Epithelial cell of esophagus (primary cell): Measurements from ENCODE around the gene YIF1B.

ENCODE experiments used
- DNase-seq: peaks from one replicate; pipeline ENCODE4 v3.0.0; 2010; ENCODE audit warnings: low read depth
- H3K4me3 ChIP-seq: 2 replicates; pipeline ENCODE4 v1.5.1; 2011; ENCODE audit warnings: mild to moderate bottlenecking, low read length, control low read depth
- CTCF ChIP-seq: IDR thresholded peaks from 2 replicates; pipeline ENCODE4 v1.5.1; 2011; ENCODE audit warnings: low read depth, mild to moderate bottlenecking, low read length, control low read depth, inconsistent platforms; ENCODE audit not compliant: insufficient read depth; ENCODE audit errors: missing control alignments

YIF1B gene

DNA sequence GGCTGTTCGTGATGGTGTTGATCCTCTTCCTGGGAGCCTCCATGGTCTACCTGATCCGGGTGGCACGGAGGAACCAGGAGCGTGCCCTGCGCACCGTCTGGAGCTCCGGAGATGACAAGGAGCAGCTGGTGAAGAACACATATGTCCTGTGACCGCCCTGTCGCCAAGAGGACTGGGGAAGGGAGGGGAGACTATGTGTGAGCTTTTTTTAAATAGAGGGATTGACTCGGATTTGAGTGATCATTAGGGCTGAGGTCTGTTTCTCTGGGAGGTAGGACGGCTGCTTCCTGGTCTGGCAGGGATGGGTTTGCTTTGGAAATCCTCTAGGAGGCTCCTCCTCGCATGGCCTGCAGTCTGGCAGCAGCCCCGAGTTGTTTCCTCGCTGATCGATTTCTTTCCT lies 23.9 kb downstream of the YIF1B start:
- no peak overlapping the region for H3K4me3 ChIP-seq
- no peak for TF ChIP-seq CTCF
- DNase-seq, result no peak

DNA sequence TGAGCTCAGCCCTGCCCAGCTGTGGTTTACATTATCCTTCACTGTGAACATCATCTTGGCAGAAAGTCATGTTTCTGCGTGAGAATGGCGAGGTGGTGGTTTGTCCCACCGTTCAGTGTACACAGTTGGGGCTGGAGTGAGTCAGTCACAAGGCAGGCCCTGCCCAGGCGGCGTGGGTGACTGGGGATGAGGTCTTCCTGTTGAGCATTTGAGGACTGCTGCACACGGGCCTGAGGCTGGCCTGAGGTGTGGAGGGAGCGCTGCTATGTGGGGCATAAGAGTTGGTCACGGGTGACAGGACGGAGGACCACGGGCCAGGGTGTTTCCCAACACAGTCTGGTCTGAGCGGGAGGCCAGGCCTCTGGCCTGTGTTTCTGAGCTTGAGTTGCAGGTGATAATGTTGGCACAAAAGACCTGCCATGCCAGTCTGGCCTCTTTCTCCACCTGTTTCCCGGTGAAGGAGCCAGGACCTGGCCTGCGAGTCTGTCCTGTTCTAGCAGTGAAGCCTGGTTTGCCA lies 25.1 kb downstream of the YIF1B start:
- no peak overlapping the region for H3K4me3 ChIP-seq
- no peak for TF ChIP-seq CTCF
- DNase-seq, result peak; percentile 96

DNA sequence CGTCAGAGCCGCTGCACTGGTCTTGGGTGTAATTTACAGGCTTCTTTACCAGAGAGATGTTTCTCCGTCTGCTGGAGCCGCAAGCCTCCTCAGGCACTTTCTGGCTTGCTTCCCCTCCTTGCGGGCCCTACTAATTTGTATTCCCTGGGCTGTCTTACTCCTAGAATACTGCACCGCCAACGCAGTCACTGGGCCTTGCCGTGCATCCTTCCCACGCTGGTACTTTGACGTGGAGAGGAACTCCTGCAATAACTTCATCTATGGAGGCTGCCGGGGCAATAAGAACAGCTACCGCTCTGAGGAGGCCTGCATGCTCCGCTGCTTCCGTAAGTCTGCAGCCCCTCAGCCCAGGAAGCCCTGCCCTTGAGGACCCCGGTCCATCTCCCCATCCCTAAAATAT lies 25.8 kb downstream of the YIF1B start:
- no peak overlapping the region for H3K4me3 ChIP-seq
- no peak for TF ChIP-seq CTCF
- no peak for DNase-seq

- DNase-seq, result no peak
- no peak for TF ChIP-seq CTCF
- H3K4me3 ChIP-seq, result no peak overlapping the region
These were observed 27.5 kb downstream of the YIF1B start for GRCh38 chr19:38288123-38288855.

DNA sequence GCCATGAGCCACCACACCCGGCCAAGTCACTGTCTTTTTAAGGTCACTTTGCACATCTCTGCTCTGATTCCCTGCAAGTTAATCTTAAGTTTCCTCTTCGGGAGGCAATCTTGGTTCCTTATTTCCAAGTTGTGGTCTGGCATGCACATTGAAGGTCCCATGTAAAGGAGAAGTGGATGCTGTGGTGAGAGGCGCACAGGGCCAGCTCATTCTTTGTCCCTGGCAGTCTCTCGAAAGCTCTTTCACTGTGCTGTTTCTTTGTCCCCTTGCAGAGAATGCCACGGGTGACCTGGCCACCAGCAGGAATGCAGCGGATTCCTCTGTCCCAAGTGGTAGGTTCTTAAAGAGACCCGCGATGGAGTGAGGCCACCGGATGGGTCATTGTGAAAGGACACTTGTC lies 28.1 kb downstream of the YIF1B start:
- H3K4me3 ChIP-seq, result no peak overlapping the region
- DNase-seq, result no peak
- no peak for TF ChIP-seq CTCF

DNA sequence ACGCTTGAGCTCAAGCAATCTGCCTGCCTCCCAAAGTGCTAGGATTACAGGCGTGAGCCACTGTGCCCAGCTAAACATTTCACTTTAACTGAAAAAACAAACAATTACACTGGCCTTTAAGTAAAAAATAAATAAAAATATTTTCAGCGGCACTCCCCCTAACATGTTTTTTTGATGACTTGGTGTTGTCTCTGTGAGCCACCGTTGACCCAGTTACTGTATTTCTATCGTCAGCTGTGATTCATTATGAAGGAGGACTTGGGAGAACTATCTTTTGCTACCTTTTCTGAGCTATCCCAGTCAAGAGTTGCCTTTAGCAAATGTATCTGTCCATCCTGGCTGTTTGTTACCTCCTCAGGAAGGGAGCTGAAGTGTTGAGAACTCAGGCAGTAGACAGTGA lies 30.2 kb downstream of the YIF1B start:
- no peak overlapping the region for H3K4me3 ChIP-seq
- no peak for DNase-seq
- TF ChIP-seq CTCF, result no peak

DNA sequence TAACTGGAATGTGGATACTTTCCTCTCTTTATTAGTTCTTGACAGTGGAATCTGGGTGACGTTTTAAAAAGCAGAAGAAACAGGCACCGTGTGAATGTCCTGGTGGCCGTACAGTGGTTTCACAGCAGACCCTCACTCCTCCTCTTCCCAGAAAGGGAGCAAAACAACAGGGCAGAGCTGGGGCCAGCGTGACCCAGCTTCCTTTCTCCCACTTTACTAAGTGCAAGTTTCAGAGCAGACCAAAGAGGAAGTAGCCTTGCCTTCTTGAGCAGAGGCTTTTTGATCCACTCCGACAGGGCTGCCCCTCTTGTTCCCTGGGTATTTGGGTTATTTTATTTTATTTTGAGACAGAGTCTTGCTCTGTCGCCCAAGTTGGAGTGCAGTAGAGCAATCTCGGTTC lies 31.3 kb downstream of the YIF1B start:
- no peak overlapping the region for H3K4me3 ChIP-seq
- TF ChIP-seq CTCF, result no peak
- no peak for DNase-seq
